ENCODE measurements around the gene EPDR1.

- TF ChIP-seq CTCF (IDR thresholded peaks at IDR 0.05) = no peak
- TF ChIP-seq EP300 (IDR thresholded peaks at IDR 0.05) = no peak
These were observed 43.8 kb downstream of the EPDR1 start for GRCh38 chr7:37964196-37964595.

Measured in tibial nerve (tissue), 4 donors.